B cell (primary cell): ENCODE measurements around the gene ERGIC1.

ENCODE experiments used
- EZH2 ChIP-seq: IDR thresholded peaks from 2 replicates; pipeline ENCODE4 v1.6.1; 2012; ENCODE audit warnings: borderline replicate concordance, low read depth, mild to moderate bottlenecking, moderate library complexity, low read length; ENCODE audit not compliant: insufficient read depth, poor library complexity, severe bottlenecking
- TF ChIP-seq, protein P1 (sequence below): fragments of 200-600 bp; IDR thresholded peaks from one replicate; pipeline ENCODE4 v1.8.0; 2022; ENCODE audit warnings: antibody characterized with exemption, mild to moderate bottlenecking

DNA sequence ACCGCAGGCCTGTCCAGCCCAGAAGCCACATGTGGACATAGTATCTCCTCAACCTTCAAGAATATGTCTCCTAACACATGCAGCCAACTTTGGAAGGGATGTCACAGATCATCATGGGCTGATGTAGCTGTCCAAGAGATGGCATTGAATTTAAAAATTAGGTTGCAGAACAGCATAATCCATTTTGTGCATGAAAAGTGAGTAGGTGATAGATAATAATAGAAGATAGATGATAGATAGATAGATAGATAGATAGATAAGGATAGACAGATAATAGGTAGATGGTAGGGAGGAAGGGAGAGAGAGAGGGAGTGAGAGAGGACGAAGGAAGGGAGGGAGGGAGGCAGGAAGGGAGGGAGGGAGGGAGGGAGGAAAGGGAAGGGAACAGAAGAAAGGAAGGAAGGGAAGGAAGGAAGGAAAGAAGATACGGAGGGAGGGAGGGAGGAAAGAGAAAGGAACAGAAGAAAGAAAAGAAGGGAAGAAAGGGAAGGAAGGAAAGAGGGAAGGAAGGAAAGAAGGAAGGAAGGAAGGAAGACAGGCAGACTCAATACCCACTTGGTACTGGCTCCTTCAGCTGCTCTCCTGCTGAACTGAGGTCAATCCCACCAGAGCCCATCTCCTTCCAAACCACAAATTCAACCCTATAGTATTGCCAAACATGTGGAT, 28.9 kb upstream of the ERGIC1 start:
- no peak for TF ChIP-seq EZH2
- TF ChIP-seq, protein P1, sequence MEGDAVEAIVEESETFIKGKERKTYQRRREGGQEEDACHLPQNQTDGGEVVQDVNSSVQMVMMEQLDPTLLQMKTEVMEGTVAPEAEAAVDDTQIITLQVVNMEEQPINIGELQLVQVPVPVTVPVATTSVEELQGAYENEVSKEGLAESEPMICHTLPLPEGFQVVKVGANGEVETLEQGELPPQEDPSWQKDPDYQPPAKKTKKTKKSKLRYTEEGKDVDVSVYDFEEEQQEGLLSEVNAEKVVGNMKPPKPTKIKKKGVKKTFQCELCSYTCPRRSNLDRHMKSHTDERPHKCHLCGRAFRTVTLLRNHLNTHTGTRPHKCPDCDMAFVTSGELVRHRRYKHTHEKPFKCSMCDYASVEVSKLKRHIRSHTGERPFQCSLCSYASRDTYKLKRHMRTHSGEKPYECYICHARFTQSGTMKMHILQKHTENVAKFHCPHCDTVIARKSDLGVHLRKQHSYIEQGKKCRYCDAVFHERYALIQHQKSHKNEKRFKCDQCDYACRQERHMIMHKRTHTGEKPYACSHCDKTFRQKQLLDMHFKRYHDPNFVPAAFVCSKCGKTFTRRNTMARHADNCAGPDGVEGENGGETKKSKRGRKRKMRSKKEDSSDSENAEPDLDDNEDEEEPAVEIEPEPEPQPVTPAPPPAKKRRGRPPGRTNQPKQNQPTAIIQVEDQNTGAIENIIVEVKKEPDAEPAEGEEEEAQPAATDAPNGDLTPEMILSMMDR: no peak
